Psoas muscle (tissue), 8 donors: ENCODE results near the gene MKKS. TPM values are rescaled to one million over a fixed set of nuclear protein-coding genes. Genes with fewer than 3 reads are reported as not detected.

ENCODE experiments used
- ATAC-seq, 4 donors: fragments of 200-7000 bp; cut with Tn5 transposase; one replicate each; pipeline ENCODE4 v1.9.1; 2020; ENCODE audit warnings: moderate library complexity in 3 of 4, mild to moderate bottlenecking in 2 of 4
- DNase-seq, 2 donors: peaks; one replicate each; pipeline ENCODE4 v3.0.0-alpha.2; 2020
- H3K27ac ChIP-seq: fragments of 200-600 bp; one replicate; pipeline ENCODE4 v1.8.0; 2022
- H3K27me3 ChIP-seq, 3 donors: fragments of 200-600 bp in 1 of 3; one replicate each; pipeline versions ENCODE4 v1.6.1 to v1.8.0; 2013 to 2022; ENCODE audit warnings: low read length in 2 of 3, mild to moderate bottlenecking in 2 of 3, moderate library complexity in 1 of 3; ENCODE audit not compliant: insufficient read depth in 3 of 3
- H3K36me3 ChIP-seq, 2 donors: fragments of 200-600 bp in 1 of 2; one replicate each; pipeline versions ENCODE4 v1.6.1 to v1.8.0; 2013 to 2022; ENCODE audit warnings: low read depth in 1 of 2, mild to moderate bottlenecking in 1 of 2, moderate library complexity in 1 of 2; ENCODE audit not compliant: insufficient read depth in 1 of 2
- H3K4me1 ChIP-seq: fragments of 200-600 bp; one replicate; pipeline ENCODE4 v1.8.0; 2022
- H3K4me3 ChIP-seq: fragments of 200-600 bp; one replicate; pipeline ENCODE4 v1.8.0; 2022; ENCODE audit warnings: mild to moderate bottlenecking
- H3K9me3 ChIP-seq: fragments of 200-600 bp; one replicate; pipeline ENCODE4 v1.8.0; 2022
- WGBS, 3 donors: extraction: QIAGEN DNeasy Blood & Tissue Kit; methylation state at CpG; one replicate each; pipeline versions ENCODE4 v1.1.6 to v1.1.7; 2013; 5-methylcytosine and 5-hydroxymethylcytosine counted together
- intact Hi-C, 2 donors: fragments of 100-400 bp; cut with DNase I; formaldehyde crosslinking; loops; one replicate each; pipeline versions ENCODE4 v1.11.0 to v1.14.2; 2022
- long read RNA-seq, 2 donors: library from polyadenylated mRNA; unstranded; transcript quantifications; one replicate each; pipeline ENCODE4 v2.0.0, GENCODE V29; 2021
- polyA plus RNA-seq, 3 donors: library from polyadenylated mRNA; stranded (reverse); fragments of 200-250 nt; gene quantifications; one replicate each; pipeline ENCODE4 v1.2.3, GENCODE V29; 2013
- total RNA-seq, 4 donors: library from RNA; stranded (reverse); fragmentation: NEBNext Ultra II Directional in 2 of 4; extraction: Animal tissue kit (Norgen Biotek cat#: 25700) in 2 of 4; gene quantifications; one replicate each; pipeline versions ENCODE4 v1.2.1 to v1.2.4, GENCODE V29; 2021 to 2023
- TF ChIP-seq, protein P1 (sequence below): fragments of 200-600 bp; IDR thresholded peaks from one replicate; pipeline ENCODE4 v1.8.0; 2022; ENCODE audit warnings: antibody characterized with exemption
- donor health status: healthy with polysubstance abuse.
- donor health status: DM: no; HTN: no; CAD: no; lungs with moderate emphysema.
- donor health status: Bipolar disorder and iron deficiency.
- donor health status: healthy.
- donor health status: DM: yes; HTN: yes; CAD: no.
- donor health status: DM: no; HTN: no; CAD: no.
- donor health status: DM: no; HTN: no; CAD: no.
- donor health status: DM: yes; HTN: yes; CAD: no.

Gene MKKS
- total RNA-seq (10 to 100 TPM; 10.5 to 25.6 (median 18.8) TPM), polyA plus RNA-seq (10 to 100 TPM; 22.7 to 40.1 (median 24.0) TPM)
- long read RNA-seq, donor 1, full-length matches to known transcripts: 16 of 30 reads
- long read RNA-seq, donor 1, partial matches to known transcripts: 10 of 30 reads
- long read RNA-seq, donor 1, other reads (novel, unspliced or antisense): 4 of 30 reads
- long read RNA-seq, donor 2, full-length matches to known transcripts: 56 of 90 reads
- long read RNA-seq, donor 2, partial matches to known transcripts: 13 of 90 reads
- long read RNA-seq, donor 2, other reads (novel, unspliced or antisense): 21 of 90 reads

DNA sequence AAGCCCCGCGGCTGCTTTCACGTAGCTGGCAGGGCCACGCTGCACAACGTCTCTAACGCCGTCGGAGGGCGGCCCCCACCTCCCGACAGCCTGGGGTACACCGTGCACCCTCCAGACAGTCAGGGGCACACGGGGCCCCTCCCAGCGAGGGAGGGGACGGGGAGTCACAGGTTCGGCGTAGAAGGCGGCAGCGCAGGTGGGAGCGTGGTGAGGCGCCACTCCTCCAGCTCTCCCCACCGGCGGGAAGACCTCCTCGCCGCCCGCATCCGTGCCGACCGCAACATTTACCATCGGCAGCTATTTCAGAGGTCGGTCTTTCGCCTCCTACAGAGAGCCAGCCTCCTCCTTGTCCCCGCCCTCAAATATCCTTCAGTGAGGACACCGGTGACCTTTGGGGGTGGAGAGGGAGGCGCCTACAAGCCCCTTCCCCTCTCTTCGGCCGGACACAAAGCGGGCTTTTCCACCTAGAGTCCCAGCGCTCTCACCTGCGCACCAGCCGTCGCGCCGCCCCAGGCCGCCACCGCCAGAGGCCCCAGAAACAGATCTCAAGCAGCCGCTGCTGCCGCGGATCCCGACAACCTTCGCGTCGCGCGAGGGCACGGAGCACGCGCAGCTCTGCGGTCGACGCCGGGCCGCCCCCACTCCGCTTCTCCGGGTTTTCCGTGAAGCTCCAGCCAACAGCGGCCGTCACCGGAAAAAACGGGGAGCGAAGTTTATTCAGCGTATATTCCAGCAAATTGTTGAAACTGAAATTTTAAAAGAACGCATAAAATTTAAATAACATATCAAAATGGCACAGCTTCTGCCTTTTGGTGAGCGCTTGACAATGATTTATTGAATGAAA, at the start of gene MKKS:
Gene MKKS, minus strand, starts transcription at position 600 of the 844 bp plus-strand sequence. CDS start 20,708 bp downstream, outside the sequence.
- peak within 1 kb of the TSS; percentile 96 for H3K27ac ChIP-seq
- TF ChIP-seq, protein P1, sequence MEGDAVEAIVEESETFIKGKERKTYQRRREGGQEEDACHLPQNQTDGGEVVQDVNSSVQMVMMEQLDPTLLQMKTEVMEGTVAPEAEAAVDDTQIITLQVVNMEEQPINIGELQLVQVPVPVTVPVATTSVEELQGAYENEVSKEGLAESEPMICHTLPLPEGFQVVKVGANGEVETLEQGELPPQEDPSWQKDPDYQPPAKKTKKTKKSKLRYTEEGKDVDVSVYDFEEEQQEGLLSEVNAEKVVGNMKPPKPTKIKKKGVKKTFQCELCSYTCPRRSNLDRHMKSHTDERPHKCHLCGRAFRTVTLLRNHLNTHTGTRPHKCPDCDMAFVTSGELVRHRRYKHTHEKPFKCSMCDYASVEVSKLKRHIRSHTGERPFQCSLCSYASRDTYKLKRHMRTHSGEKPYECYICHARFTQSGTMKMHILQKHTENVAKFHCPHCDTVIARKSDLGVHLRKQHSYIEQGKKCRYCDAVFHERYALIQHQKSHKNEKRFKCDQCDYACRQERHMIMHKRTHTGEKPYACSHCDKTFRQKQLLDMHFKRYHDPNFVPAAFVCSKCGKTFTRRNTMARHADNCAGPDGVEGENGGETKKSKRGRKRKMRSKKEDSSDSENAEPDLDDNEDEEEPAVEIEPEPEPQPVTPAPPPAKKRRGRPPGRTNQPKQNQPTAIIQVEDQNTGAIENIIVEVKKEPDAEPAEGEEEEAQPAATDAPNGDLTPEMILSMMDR: peak; percentile 9
- WGBS, 3 donors: 0% methylated on average over 63 to 73 of the region's 73 CpGs

DNA sequence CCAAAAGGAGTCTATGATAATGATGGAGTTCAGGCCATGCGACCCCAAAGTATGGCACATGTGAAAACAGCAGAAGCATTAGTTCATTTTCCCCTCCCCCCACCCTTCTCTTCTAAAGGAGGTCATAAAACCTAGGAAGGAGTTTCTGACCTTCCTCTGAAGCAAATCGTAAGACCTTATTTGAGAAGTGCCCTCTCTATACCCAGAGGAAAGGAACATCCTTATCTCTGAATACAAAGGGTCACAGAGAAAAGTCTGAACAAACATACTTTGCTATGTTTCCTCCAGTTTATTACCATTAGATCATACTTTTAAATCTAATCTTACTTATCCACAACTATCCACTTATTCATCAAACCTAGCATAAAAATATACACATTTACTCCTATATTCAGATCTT, 49.7 kb upstream of the MKKS start:
- WGBS, 3 donors: 92 to 95% (median 93%) methylated on average over 2 of the region's 2 CpGs
- Histone ChIP-seq H3K4me3 (no peak overlapping the region), H3K27me3 (no peaks in the 10 kb centered on the region), H3K4me1 (no peaks in the 10 kb centered on the region), H3K27ac (no peak overlapping the region), H3K9me3 (no peaks in the 10 kb centered on the region), H3K36me3 (no peaks in the 10 kb centered on the region)
- DNase-seq (no peak), ATAC-seq (no peak)
- TF ChIP-seq, protein P1: no peak
- intact Hi-C loops: no loop called here

More for the DNA sequence above, at the start of gene MKKS:
- intact Hi-C loops: loop anchor here in 1 of 2 donors (10.0 kb wide), 1 partner anchor 399 kb away; the partner anchor contains the start of gene ANKEF1
- Histone ChIP-seq H3K27me3 (no peaks in the 10 kb centered on the region), H3K36me3 (peaks cover 0 to 3% of the 10 kb centered on the region in 2 donors), H3K4me1 (peaks cover 39% of the 10 kb centered on the region), H3K4me3 (peak within 1 kb of the TSS; percentile 95), H3K9me3 (no peaks in the 10 kb centered on the region)
- peak; percentile 90 to 96 for DNase-seq
- peak; percentile 87 to 89 (median 88) for ATAC-seq

DNA sequence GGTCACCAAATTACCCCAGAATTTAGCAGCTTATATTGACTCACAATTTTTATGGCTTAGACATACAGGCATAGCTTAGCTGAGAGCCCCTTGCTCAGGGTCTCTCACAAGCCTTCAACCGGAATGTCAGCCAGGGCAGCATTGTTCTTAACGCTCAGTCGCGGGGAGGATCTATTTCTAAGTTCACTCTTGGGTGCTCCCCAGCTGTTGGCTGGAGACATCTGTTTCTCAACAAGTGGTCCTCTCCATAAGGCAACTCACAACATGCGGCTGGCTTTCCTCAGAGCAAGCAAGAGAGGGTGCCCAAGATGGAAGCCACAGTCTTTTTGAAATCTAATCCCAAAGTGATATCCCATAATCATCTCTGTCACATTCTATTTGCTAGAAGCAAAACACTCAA, 47.7 kb upstream of the MKKS start:
- H3K4me1 ChIP-seq: no peaks in the 10 kb centered on the region
- TF ChIP-seq, protein P1: no peak
- H3K27me3 ChIP-seq: no peaks in the 10 kb centered on the region
- H3K27ac ChIP-seq: no peak overlapping the region
- H3K4me3 ChIP-seq: no peak overlapping the region
- DNase-seq (no peak), ATAC-seq (no peak)
- no peaks in the 10 kb centered on the region for H3K36me3 ChIP-seq
- H3K9me3 ChIP-seq: no peaks in the 10 kb centered on the region
- WGBS, 3 donors: 37 to 53% (median 37%) methylated on average over 5 of the region's 5 CpGs
- intact Hi-C loops: no loop called here

DNA sequence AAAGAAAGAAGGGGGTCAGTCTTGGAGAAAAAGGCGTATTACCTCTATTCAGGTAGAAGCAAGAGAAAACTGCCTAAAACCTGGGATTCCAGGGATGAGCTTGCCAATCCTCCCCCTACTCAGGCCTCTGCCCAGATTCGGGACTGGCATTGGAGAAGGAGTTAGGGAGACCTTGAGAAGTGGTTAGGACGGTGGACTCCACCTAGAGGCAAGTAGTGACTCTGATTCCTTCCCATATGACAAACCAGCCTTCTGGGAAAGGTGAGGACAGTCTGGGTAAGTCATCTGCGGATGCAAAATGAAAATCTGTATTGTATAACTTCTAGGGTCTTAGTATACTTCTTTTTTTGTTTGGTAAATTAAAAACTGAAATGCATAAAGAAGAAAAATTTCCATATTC, 44.9 kb upstream of the MKKS start:
- ATAC-seq (no peak), DNase-seq (no peak)
- no peak overlapping the region for H3K27ac ChIP-seq
- 95 to 96% (median 95%) methylated on average over 4 of the region's 4 CpGs for WGBS, 3 donors
- no peaks in the 10 kb centered on the region for H3K27me3 ChIP-seq
- peaks cover 3% of the 10 kb centered on the region for H3K4me1 ChIP-seq
- intact Hi-C loops: loop anchor here (10.0 kb wide), 2 partner anchors 64 to 186 kb away; no protein-coding TSS in a partner anchor
- no peaks in the 10 kb centered on the region for H3K9me3 ChIP-seq
- TF ChIP-seq, protein P1: no peak
- no peaks in the 10 kb centered on the region for H3K36me3 ChIP-seq
- no peak overlapping the region for H3K4me3 ChIP-seq
